ENCODE data around the gene MRC2.
"Not testable (repeated sequence)": the region's sequence is repeated elsewhere in the genome, so short reads cannot be mapped to it uniquely, and the experiment has no call there.

The MRC2 gene

DNA sequence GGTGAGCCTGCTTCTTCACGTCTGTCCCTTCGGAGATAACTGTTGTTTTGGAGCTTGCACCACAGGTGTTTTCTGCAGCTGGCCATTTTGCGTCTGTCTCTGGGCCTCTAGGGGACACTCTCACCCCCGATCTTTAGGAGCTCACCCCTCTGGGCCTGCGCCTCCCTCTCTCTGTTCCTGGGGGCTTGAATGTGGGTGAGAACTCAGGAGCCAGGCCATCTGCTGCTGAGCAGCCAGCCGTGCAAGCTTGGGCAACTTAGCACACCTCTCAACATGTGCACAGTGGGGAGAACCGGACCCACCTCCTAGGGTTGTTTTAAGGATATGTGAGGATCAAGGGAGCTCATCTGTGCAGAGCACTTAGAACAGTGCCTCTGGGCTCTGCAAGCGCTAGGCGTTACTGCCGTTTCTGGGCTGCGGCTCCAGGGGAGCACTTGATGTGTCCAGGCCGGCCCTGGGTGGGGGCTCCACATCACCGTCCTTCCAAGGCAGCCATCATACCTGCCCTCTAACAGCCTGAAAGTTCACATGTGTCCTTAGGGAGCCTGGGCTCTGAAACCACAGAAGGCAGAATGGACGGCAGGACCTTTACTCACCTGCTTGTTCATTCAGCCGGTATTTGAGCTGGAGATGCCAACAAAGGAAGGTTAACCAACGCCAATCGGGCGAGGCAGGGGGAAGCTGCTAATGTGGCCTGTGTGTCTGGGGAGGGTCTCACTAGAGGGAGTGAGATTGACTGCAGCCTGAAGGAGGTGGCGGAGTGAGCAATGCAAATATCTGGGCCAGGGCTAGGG lies 66.3 kb downstream of the MRC2 start:
- H3K4me1 ChIP-seq (ENCODE audit: control insufficient read depth, insufficient read depth, low read length), result no peaks in the 10 kb centered on the region
- H3K4me3 ChIP-seq (ENCODE audit: low read depth, low read length), result no peak overlapping the region
- peaks cover 3% of the 10 kb centered on the region for H3K36me3 ChIP-seq (ENCODE audit: control insufficient read depth, insufficient read depth, low read length)
- H3K9me3 ChIP-seq (ENCODE audit: control insufficient read depth, insufficient read depth, low read length), result no peaks in the 10 kb centered on the region
- no peak overlapping the region for H3K9ac ChIP-seq (ENCODE audit: low read depth, low read length)
- no peaks in the 10 kb centered on the region for H3K27me3 ChIP-seq (ENCODE audit: control insufficient read depth, insufficient read depth, low read length)

- H3K4me3 ChIP-seq (ENCODE audit: low read depth, low read length); H3K9me3 ChIP-seq (ENCODE audit: control insufficient read depth, insufficient read depth, low read length); H3K27me3 ChIP-seq (ENCODE audit: control insufficient read depth, insufficient read depth, low read length); H3K9ac ChIP-seq (ENCODE audit: low read depth, low read length); H3K4me1 ChIP-seq (ENCODE audit: control insufficient read depth, insufficient read depth, low read length); H3K36me3 ChIP-seq (ENCODE audit: control insufficient read depth, insufficient read depth, low read length): not testable (repeated sequence)
These were observed 67.7 kb downstream of the MRC2 start for GRCh38 chr17:62695093-62695738.

DNA sequence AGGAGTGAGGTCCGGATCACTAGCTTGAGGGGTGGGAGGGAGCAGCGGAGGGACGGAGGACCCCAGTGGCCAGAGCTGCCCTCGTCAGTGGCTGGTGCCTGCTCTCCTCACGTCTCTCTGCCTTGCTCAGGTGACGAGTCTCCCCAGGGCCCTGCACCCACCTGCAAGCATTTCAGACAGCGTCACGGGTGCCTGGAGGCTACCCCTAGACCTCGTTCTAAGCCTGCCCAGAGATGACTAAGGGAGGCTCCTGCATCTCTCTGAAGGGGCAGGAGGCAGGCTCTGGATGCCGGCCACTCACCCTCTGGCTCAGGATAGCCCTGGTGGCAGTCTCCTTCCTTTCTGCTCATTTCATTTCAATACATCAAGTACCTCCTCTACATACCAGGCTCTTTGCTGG lies 68.8 kb downstream of the MRC2 start:
- Histone ChIP-seq H3K27me3 (ENCODE audit: control insufficient read depth, insufficient read depth, low read length) (no peaks in the 10 kb centered on the region), H3K9ac (ENCODE audit: low read depth, low read length) (no peak overlapping the region), H3K36me3 (ENCODE audit: control insufficient read depth, insufficient read depth, low read length) (peaks cover 3% of the 10 kb centered on the region), H3K4me3 (ENCODE audit: low read depth, low read length) (no peak overlapping the region), H3K4me1 (ENCODE audit: control insufficient read depth, insufficient read depth, low read length) (no peaks in the 10 kb centered on the region), H3K9me3 (ENCODE audit: control insufficient read depth, insufficient read depth, low read length) (no peaks in the 10 kb centered on the region)

DNA sequence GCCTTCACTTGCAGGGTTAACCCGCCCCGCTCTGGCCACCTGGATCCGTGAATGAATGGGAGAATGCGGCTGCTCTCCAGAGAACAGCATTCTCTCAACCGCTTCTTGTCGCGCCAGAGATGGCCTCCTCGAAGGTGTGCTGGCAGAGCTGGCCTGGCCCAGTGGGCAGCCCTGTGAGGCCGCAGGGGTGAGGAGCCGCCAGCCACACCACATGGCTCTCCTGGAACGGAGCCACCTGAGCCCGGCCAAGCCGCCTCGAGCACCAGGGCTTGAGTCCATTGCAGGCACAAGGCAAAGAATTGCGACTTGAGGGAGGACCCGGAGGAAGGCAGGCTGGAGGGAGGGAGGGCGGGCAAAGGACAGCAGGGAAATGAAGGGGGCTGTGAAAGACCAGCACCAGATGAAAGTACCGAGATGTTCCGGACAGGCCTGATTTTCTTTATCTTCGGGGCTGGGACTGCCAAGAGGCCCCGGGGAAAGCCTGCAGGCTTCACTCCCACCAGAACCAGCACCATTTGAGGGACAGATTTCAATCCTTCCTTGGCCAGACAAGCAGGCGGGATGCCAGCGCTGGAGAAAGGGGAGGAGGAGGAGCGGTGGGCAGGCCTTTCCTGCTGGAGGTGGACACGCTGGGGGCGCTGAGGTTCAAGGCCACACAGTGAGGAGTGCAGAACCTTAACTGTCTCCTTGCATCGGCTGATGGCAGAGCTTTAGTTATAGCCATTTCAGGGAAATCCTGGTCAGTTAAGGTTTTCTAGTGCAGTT lies 69.4 kb downstream of the MRC2 start:
- no peaks in the 10 kb centered on the region for H3K4me1 ChIP-seq (ENCODE audit: control insufficient read depth, insufficient read depth, low read length)
- H3K9me3 ChIP-seq (ENCODE audit: control insufficient read depth, insufficient read depth, low read length), result no peaks in the 10 kb centered on the region
- H3K36me3 ChIP-seq (ENCODE audit: control insufficient read depth, insufficient read depth, low read length), result peaks cover 3% of the 10 kb centered on the region
- no peak overlapping the region for H3K4me3 ChIP-seq (ENCODE audit: low read depth, low read length)
- H3K27me3 ChIP-seq (ENCODE audit: control insufficient read depth, insufficient read depth, low read length), result no peaks in the 10 kb centered on the region
- H3K9ac ChIP-seq (ENCODE audit: low read depth, low read length), result no peak overlapping the region

DNA sequence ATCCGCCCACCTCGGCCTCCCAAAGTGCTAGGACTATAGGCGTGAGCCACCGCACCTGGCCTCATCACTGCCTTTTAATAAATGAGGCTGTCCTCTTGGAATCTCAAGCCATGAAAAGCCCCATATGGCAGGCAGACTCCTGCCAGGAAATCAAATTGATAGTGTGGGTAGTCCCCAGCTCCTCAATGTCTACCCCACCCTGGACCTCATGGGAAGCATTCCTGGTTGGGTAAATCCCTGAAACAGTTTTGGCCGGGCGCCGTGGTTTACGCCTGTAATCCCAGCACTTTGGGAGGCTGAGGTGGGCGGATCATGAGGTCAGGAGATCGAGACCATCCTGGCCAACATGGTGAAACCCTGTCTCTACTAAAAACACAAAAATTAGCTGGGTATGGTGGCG lies 71.0 kb downstream of the MRC2 start:
- H3K36me3 ChIP-seq (ENCODE audit: control insufficient read depth, insufficient read depth, low read length); H3K4me3 ChIP-seq (ENCODE audit: low read depth, low read length); H3K9me3 ChIP-seq (ENCODE audit: control insufficient read depth, insufficient read depth, low read length); H3K9ac ChIP-seq (ENCODE audit: low read depth, low read length); H3K4me1 ChIP-seq (ENCODE audit: control insufficient read depth, insufficient read depth, low read length); H3K27me3 ChIP-seq (ENCODE audit: control insufficient read depth, insufficient read depth, low read length): not testable (repeated sequence)

- Histone ChIP-seq H3K36me3 (ENCODE audit: control insufficient read depth, insufficient read depth, low read length) (no peaks in the 10 kb centered on the region), H3K9ac (ENCODE audit: low read depth, low read length) (no peak overlapping the region), H3K4me1 (ENCODE audit: control insufficient read depth, insufficient read depth, low read length) (peaks cover 10% of the 10 kb centered on the region), H3K4me3 (ENCODE audit: low read depth, low read length) (no peak overlapping the region), H3K27me3 (ENCODE audit: control insufficient read depth, insufficient read depth, low read length) (peaks cover 5% of the 10 kb centered on the region), H3K9me3 (ENCODE audit: control insufficient read depth, insufficient read depth, low read length) (no peaks in the 10 kb centered on the region)
These were observed 73.7 kb downstream of the MRC2 start for GRCh38 chr17:62700964-62701705.

DNA sequence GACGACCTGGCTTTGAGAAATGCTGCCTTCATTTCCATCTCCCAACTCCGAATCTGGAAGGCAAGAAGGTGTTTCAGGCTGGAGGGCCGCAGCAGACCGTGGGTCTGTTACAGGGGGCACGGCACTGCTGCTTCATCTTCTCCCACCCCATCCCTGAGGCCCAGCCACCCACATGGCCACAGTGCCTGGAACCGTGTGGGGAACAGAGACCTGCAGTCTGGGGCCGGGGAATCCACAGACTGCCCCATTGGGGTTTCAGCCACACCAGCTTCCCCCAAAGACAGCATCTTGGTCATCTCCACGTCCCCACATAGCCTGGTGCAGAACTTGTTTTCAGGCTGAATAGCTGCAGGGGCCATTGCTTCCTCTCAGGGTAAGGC lies 74.2 kb downstream of the MRC2 start:
- H3K27me3 ChIP-seq (ENCODE audit: control insufficient read depth, insufficient read depth, low read length), result peaks cover 5% of the 10 kb centered on the region
- H3K4me3 ChIP-seq (ENCODE audit: low read depth, low read length), result no peak overlapping the region
- no peaks in the 10 kb centered on the region for H3K36me3 ChIP-seq (ENCODE audit: control insufficient read depth, insufficient read depth, low read length)
- H3K9ac ChIP-seq (ENCODE audit: low read depth, low read length), result no peak overlapping the region
- no peaks in the 10 kb centered on the region for H3K9me3 ChIP-seq (ENCODE audit: control insufficient read depth, insufficient read depth, low read length)
- peaks cover 10% of the 10 kb centered on the region for H3K4me1 ChIP-seq (ENCODE audit: control insufficient read depth, insufficient read depth, low read length)

GRCh38 chr17:62702746-62703260 lies 75.3 kb downstream of the MRC2 start:
- H3K9me3 ChIP-seq (ENCODE audit: control insufficient read depth, insufficient read depth, low read length), result no peaks in the 10 kb centered on the region
- no peak overlapping the region for H3K9ac ChIP-seq (ENCODE audit: low read depth, low read length)
- peak overlapping the region; percentile 44 for H3K4me3 ChIP-seq (ENCODE audit: low read depth, low read length)

DNA sequence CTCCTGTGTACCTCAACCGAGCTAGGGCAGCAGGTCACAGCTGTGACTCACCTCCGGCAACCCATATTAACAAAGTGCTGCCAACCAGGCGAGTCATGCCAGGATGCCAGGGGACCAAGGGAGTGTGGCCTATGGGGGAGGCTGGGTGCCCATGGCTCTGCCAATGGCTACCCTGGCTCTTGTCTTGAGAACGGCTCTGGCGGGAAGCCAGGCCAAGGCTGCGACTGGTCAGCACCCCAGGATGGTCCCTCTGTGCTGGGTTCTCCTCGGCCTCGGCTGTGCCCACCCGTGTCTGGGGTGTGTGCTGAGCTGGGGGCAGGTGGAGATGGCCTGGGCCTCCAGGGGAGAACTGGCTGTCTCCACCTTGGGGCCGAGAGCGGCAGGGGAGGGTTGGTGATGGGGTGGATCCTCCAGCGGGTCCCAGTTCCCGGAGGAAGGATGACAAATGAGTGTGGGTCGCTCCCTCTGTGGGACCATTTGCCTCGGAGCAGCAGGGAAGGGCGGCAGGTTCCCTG lies 75.8 kb downstream of the MRC2 start:
- Histone ChIP-seq H3K9me3 (ENCODE audit: control insufficient read depth, insufficient read depth, low read length) (no peaks in the 10 kb centered on the region), H3K36me3 (ENCODE audit: control insufficient read depth, insufficient read depth, low read length) (no peaks in the 10 kb centered on the region), H3K9ac (ENCODE audit: low read depth, low read length) (no peak overlapping the region), H3K4me1 (ENCODE audit: control insufficient read depth, insufficient read depth, low read length) (peaks cover 10% of the 10 kb centered on the region), H3K27me3 (ENCODE audit: control insufficient read depth, insufficient read depth, low read length) (peaks cover 8% of the 10 kb centered on the region), H3K4me3 (ENCODE audit: low read depth, low read length) (peak overlapping the region; percentile 44)

More at GRCh38 chr17:62702746-62703260, 75.3 kb downstream of the MRC2 start:
- no peaks in the 10 kb centered on the region for H3K36me3 ChIP-seq (ENCODE audit: control insufficient read depth, insufficient read depth, low read length)
- H3K4me1 ChIP-seq (ENCODE audit: control insufficient read depth, insufficient read depth, low read length), result peaks cover 10% of the 10 kb centered on the region
- peaks cover 8% of the 10 kb centered on the region for H3K27me3 ChIP-seq (ENCODE audit: control insufficient read depth, insufficient read depth, low read length)

DNA sequence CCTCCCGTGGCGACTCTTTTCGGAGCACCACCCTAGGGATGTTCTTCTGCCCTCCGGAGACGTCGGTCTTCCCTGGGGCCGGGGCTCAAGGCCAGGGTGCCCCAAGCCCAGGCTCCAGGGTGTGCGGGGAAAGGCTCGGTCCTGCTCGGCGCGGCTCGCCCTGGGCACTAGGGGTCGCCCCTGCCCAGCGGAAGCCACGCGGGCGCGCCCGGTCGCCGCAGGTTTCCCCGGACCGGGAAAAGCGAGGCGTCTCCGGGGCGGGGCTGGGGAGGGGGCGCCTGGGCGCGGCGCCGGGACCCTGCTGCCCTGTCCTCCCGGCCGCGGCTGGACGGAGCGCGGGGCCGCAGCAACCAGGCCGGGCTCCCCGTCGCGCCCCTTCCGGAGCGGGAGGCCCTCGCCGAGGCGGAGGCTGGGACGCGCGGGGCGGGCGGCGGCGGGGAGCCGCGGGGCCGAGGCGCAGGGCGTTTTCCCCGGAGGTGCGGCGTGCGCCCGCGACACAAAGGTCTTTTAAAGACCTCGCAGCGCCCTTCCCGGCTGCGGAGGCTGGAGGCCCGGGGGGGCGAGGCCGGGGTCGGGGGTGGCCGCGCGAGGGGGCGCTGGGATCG lies 76.4 kb downstream of the MRC2 start:
- Histone ChIP-seq H3K9ac (ENCODE audit: low read depth, low read length) (no peak overlapping the region), H3K36me3 (ENCODE audit: control insufficient read depth, insufficient read depth, low read length) (no peaks in the 10 kb centered on the region), H3K4me3 (ENCODE audit: low read depth, low read length) (peak overlapping the region; percentile 44), H3K27me3 (ENCODE audit: control insufficient read depth, insufficient read depth, low read length) (peaks cover 8% of the 10 kb centered on the region), H3K4me1 (ENCODE audit: control insufficient read depth, insufficient read depth, low read length) (peaks cover 10% of the 10 kb centered on the region), H3K9me3 (ENCODE audit: control insufficient read depth, insufficient read depth, low read length) (peaks cover 4% of the 10 kb centered on the region)

Data from iPS-15b (cell line).